Glutamatergic neuron (in vitro differentiated cells): Measurements from ENCODE around the gene GOLT1A. TPM values are rescaled to one million over a fixed set of nuclear protein-coding genes. Genes with fewer than 3 reads are reported as not detected.

Experiments
- DNase-seq: peaks from one replicate; pipeline ENCODE4 v3.0.0; 2022
- H3K27ac Mint-ChIP-seq: one replicate; pipeline ENCODE4 v1.8.0; 2020; ENCODE audit warnings: mild to moderate bottlenecking, mixed read lengths, inconsistent platforms; ENCODE audit not compliant: unreplicated experiment
- H3K27me3 Mint-ChIP-seq: one replicate; pipeline ENCODE4 v1.8.0; 2020; ENCODE audit warnings: mild to moderate bottlenecking, moderate library complexity, mixed read lengths, inconsistent platforms; ENCODE audit not compliant: unreplicated experiment
- H3K36me3 Mint-ChIP-seq: one replicate; pipeline ENCODE4 v1.8.0; 2020; ENCODE audit warnings: mild to moderate bottlenecking, mixed read lengths, inconsistent platforms; ENCODE audit not compliant: unreplicated experiment
- H3K4me1 Mint-ChIP-seq: one replicate; pipeline ENCODE4 v1.8.0; 2020; ENCODE audit warnings: mild to moderate bottlenecking, low read depth, mixed read lengths, inconsistent platforms; ENCODE audit not compliant: unreplicated experiment
- H3K4me3 Mint-ChIP-seq: one replicate; pipeline ENCODE4 v1.8.0; 2020; ENCODE audit warnings: mild to moderate bottlenecking, mixed read lengths, inconsistent platforms; ENCODE audit not compliant: unreplicated experiment
- H3K9me3 Mint-ChIP-seq: one replicate; pipeline ENCODE4 v1.8.0; 2020; ENCODE audit warnings: mild to moderate bottlenecking, moderate library complexity, mixed read lengths, inconsistent platforms; ENCODE audit not compliant: unreplicated experiment
- total RNA-seq: library from RNA; stranded (reverse); fragmentation: NEBNext Ultra II Directional; extraction: Animal tissue kit (Norgen Biotek cat#: 25700); gene quantifications from one replicate; pipeline ENCODE4 v1.2.1, GENCODE V29; 2021; ENCODE audit not compliant: unreplicated experiment
- TF ChIP-seq, protein P1 (sequence below): fragments of 200-600 bp; sonication (generic); IDR thresholded peaks from one replicate; pipeline ENCODE4 v1.5.0; 2021; ENCODE audit not compliant: partially characterized antibody, unreplicated experiment

The GOLT1A gene
- total RNA-seq, 1 donor from 2014 or later = not detected

DNA sequence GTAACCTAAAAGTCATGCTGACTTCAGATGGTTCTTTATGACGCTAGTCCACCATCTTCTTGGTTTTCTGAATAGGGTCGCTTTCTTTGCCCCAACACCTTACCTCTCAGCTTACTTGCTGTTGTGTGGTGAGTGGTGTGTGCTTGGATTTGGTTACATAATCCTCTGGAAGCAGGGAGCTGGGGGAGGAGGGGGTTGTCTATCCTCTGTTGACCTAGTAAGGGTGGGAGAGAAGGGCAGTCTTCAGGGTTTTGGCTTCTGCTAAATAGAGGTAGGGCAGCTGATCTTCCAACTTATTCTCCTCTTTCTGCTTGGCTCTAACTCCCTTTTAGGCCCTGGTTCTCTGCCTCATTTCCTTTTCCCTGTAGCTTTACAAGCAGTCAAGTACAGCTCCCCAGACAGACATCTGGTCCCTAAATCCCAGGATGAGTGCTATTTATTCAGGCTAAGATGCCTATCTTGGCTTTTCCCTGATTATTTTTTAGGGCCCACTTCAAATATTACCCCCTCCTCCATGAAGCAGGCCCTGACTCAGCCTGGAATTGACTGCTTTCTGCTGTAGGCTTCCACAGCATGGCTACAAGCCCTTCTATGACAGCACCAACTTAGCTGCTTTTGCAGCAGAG lies 41.3 kb downstream of the GOLT1A start:
- Mint-ChIP-seq H3K9me3 (no peaks in the 10 kb centered on the region), H3K4me3 (no peak overlapping the region), H3K4me1 (no peaks in the 10 kb centered on the region), H3K36me3 (peaks cover 9% of the 10 kb centered on the region), H3K27me3 (no peaks in the 10 kb centered on the region), H3K27ac (no peak overlapping the region)
- TF ChIP-seq, protein P1, sequence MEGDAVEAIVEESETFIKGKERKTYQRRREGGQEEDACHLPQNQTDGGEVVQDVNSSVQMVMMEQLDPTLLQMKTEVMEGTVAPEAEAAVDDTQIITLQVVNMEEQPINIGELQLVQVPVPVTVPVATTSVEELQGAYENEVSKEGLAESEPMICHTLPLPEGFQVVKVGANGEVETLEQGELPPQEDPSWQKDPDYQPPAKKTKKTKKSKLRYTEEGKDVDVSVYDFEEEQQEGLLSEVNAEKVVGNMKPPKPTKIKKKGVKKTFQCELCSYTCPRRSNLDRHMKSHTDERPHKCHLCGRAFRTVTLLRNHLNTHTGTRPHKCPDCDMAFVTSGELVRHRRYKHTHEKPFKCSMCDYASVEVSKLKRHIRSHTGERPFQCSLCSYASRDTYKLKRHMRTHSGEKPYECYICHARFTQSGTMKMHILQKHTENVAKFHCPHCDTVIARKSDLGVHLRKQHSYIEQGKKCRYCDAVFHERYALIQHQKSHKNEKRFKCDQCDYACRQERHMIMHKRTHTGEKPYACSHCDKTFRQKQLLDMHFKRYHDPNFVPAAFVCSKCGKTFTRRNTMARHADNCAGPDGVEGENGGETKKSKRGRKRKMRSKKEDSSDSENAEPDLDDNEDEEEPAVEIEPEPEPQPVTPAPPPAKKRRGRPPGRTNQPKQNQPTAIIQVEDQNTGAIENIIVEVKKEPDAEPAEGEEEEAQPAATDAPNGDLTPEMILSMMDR = no peak
- no peak for DNase-seq

DNA sequence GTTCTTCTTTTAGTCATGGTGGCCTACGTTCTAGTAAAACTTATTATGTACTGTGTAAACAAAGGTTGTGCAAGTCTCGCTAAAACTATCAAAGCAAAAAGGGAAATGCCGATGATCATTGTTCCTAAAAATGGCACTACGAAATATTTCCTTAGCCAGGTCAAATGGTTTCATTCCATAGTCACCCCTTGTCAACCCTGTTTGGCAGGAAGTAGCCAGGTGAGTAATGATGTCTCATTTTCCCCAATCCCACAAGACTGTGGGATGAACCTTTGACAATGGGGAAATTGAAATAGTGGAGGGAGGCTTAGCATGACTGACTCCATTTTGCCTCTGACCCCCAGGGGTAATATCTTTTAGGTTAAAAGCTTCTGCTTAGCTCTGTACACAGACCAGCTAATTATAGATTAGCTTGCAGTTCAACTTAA lies 42.0 kb downstream of the GOLT1A start:
- peaks cover 9% of the 10 kb centered on the region for H3K36me3 Mint-ChIP-seq
- H3K4me1 Mint-ChIP-seq = no peaks in the 10 kb centered on the region
- no peaks in the 10 kb centered on the region for H3K9me3 Mint-ChIP-seq
- no peak overlapping the region for H3K4me3 Mint-ChIP-seq
- no peak for DNase-seq
- H3K27me3 Mint-ChIP-seq = no peaks in the 10 kb centered on the region
- TF ChIP-seq, protein P1 = no peak
- no peak overlapping the region for H3K27ac Mint-ChIP-seq

DNA sequence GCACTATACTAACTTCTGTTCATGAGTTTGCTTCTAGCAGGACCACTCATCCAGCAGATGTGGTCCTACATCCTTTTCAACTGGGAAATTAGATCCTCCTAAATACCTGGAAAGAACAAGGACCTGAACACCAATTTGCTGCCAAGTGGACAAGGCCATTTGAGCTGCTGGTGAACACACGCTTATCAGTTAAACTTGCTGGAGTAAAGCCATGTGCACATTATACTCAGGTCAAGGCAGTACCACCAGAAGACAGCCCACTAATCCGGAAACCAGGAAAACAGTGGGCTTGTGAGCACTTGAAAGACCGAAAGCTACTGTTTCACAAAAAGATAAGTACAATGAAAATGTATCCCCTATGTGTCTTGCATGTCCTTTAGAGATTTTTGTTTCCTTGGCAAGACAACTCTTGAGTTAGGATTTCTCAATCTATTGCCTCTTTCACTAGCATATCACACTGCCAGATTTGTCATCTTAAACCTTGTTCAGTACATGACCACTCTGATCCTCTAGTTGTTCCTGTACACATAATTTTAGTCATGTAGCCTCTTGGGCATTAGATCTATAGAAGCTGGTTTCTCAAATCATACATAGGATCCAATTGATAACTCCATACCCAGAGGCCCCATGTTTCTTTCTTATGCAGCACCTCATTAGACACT lies 43.2 kb downstream of the GOLT1A start:
- no peaks in the 10 kb centered on the region for H3K27me3 Mint-ChIP-seq
- H3K4me1 Mint-ChIP-seq = no peaks in the 10 kb centered on the region
- no peaks in the 10 kb centered on the region for H3K9me3 Mint-ChIP-seq
- no peak overlapping the region for H3K27ac Mint-ChIP-seq
- no peak for DNase-seq
- H3K4me3 Mint-ChIP-seq = no peak overlapping the region
- peaks cover 9% of the 10 kb centered on the region for H3K36me3 Mint-ChIP-seq
- TF ChIP-seq, protein P1 = no peak

DNA sequence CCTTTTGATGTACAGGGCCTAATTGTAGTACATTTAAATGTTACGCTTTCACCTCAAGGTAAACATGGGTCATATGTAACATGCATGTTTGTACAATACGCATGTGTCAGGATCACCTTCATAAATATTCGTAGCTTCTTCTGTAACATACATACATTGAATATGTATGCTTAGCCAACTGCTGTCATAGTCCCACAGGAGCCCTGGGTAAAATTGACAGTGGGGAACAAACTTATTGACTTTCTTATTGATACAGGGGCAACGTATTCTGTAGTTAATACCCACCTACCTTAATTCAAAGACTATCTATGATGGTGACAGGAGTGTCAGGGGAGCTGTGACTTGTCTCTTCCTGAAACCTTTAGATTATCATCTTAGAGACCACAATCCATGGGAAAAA lies 43.9 kb downstream of the GOLT1A start:
- TF ChIP-seq, protein P1 = no peak
- Mint-ChIP-seq H3K36me3 (peaks cover 9% of the 10 kb centered on the region), H3K27me3 (no peaks in the 10 kb centered on the region), H3K4me1 (no peaks in the 10 kb centered on the region), H3K27ac (no peak overlapping the region), H3K9me3 (no peaks in the 10 kb centered on the region), H3K4me3 (no peak overlapping the region)
- DNase-seq = no peak

DNA sequence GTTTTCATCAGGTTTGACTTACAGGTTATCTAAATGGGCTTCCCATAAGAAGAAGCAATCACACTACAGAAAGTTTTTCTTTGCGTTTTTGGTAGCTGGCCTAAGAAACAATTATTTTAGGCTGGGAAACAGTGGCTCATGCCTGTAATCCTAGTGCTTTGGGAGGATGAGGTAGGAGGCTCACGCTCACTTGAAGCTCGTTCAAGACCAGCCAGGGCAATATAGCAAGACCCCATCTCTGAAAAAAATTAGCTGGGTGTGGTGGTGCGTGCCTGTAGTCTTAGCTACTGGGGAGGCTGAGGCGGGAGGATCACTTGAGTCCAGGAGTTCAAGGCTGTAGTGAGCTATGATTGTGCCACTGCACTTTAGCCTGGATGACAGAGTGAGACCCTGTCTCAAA lies 46.1 kb downstream of the GOLT1A start:
- DNase-seq = no peak
- Mint-ChIP-seq H3K9me3 (no peaks in the 10 kb centered on the region), H3K27me3 (peaks cover 3% of the 10 kb centered on the region)

More for the DNA sequence above, 46.1 kb downstream of the GOLT1A start:
- peaks cover 9% of the 10 kb centered on the region for H3K36me3 Mint-ChIP-seq
- no peak overlapping the region for H3K27ac Mint-ChIP-seq
- no peak overlapping the region for H3K4me3 Mint-ChIP-seq
- no peaks in the 10 kb centered on the region for H3K4me1 Mint-ChIP-seq
- TF ChIP-seq, protein P1 = no peak
